Activated CD8-positive, alpha-beta memory T cell treated with anti-CD3 and anti-CD28 coated beads, Interleukin-2, amount 50 U/mL, for 4 hours (primary cell): ENCODE data around the gene CNPY1.

Experiments used
- DNase-seq: peaks from one replicate; pipeline ENCODE4 v3.0.0-alpha.2; 2020

CNPY1 gene

GRCh38 chr7:155557778-155558177 is 11.4 kb upstream of the CNPY1 start:
- DNase-seq: no peak

GRCh38 chr7:155556763-155557162 is 10.4 kb upstream of the CNPY1 start:
- no peak for DNase-seq

GRCh38 chr7:155555116-155555695 is 8.8 kb upstream of the CNPY1 start:
- DNase-seq: no peak

- no peak for DNase-seq
Measured at GRCh38 chr7:155553871-155554270, 7.5 kb upstream of the CNPY1 start.

- DNase-seq: no peak
Measured at GRCh38 chr7:155551785-155552611, 5.6 kb upstream of the CNPY1 start.

GRCh38 chr7:155550916-155551315 is 4.6 kb upstream of the CNPY1 start:
- DNase-seq: no peak

GRCh38 chr7:155549226-155549625 is 2.9 kb upstream of the CNPY1 start:
- no peak for DNase-seq

GRCh38 chr7:155547161-155547791 is 917 bp upstream of the CNPY1 start:
- no peak for DNase-seq

GRCh38 chr7:155545348-155545747 is 1.0 kb downstream of the CNPY1 start:
- no peak for DNase-seq

GRCh38 chr7:155544485-155544884 is 1.9 kb downstream of the CNPY1 start:
- DNase-seq: no peak

GRCh38 chr7:155543926-155544325 is 2.4 kb downstream of the CNPY1 start:
- no peak for DNase-seq

GRCh38 chr7:155543011-155543876 is 3.1 kb downstream of the CNPY1 start:
- no peak for DNase-seq

GRCh38 chr7:155541986-155542675 is 4.2 kb downstream of the CNPY1 start:
- no peak for DNase-seq

- DNase-seq: no peak
Measured at GRCh38 chr7:155540553-155540952, 5.8 kb downstream of the CNPY1 start.

GRCh38 chr7:155538293-155538692 is 8.1 kb downstream of the CNPY1 start:
- DNase-seq: no peak

- no peak for DNase-seq
Measured at GRCh38 chr7:155536451-155536850, 9.9 kb downstream of the CNPY1 start.

- no peak for DNase-seq
Measured at GRCh38 chr7:155534691-155535090, 11.7 kb downstream of the CNPY1 start.

GRCh38 chr7:155533827-155534690 is 12.3 kb downstream of the CNPY1 start:
- peak; percentile 28 for DNase-seq

GRCh38 chr7:155533120-155533826 is 13.1 kb downstream of the CNPY1 start:
- no peak for DNase-seq

GRCh38 chr7:155532792-155533119 is 13.6 kb downstream of the CNPY1 start:
- no peak for DNase-seq

- no peak for DNase-seq
Measured at GRCh38 chr7:155531681-155532080, 14.7 kb downstream of the CNPY1 start.
